Lower leg skin (tissue), 4 donors: Measurements from ENCODE around the gene UPK2. TPM values are rescaled to one million over a fixed set of nuclear protein-coding genes. Genes with fewer than 3 reads are reported as not detected.

Source experiments
- DNase-seq, 2 donors: peaks; one replicate each; pipeline ENCODE4 v3.0.0-alpha.2; 2019; ENCODE audit warnings: low spot score in 2 of 2
- H3K4me3 ChIP-seq: fragments of 200-600 bp; sonication (generic); 2 replicates; pipeline ENCODE4 v1.5.1; 2017; ENCODE audit warnings: mild to moderate bottlenecking, low read depth; ENCODE audit not compliant: poor library complexity, severe bottlenecking
- POLR2A ChIP-seq, 2 donors: fragments of 450-650 bp; IDR thresholded peaks; one replicate each; pipeline ENCODE4 v1.6.1; 2016 to 2017; ENCODE audit warnings: antibody characterized with exemption in 2 of 2, mild to moderate bottlenecking in 1 of 2, moderate library complexity in 1 of 2
- WGBS, 2 donors: methylation state at CpG; one replicate each; pipeline ENCODE4 v1.1.5; 2018; 5-methylcytosine and 5-hydroxymethylcytosine counted together
- intact Hi-C: fragments of 100-400 bp; cut with DNase I; formaldehyde crosslinking; loops from one replicate; pipeline ENCODE4 v1.15.0; 2023; ENCODE audit warnings: low total_unique reads
- total RNA-seq, 4 donors: library from RNA; depleted of rRNA; stranded (reverse); fragments of >200 nt; gene quantifications; one replicate each; pipeline ENCODE4 v1.1.0, GENCODE V29; 2016
- TF ChIP-seq, protein P1 (sequence below), 3 donors: fragments of 450-650 bp; IDR thresholded peaks; one replicate each; pipeline ENCODE4 v1.5.1; 2016; ENCODE audit warnings: antibody characterized with exemption in 3 of 3, mild to moderate bottlenecking in 3 of 3, moderate library complexity in 2 of 3

The UPK2 gene
- total RNA-seq, 4 donors from 2014 or later, result not detected

DNA sequence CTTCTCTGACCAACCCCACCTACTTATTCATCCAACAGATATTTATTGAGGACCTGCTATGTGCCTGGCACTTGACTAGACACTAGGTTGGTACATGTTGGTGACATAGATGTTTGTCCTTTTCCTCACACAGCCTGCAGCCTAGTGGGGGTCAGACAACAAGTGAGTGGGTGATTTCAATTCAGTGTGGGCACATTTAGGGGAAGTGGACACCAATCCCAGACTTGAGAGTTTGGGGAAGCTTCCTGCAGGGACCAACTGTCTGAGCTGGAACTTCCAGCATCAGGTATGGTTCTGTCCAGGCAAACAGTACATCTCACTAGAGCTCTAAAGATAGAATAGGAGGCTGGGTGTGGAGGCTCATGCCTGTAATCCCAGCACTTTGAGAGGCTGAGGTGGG is 24.5 kb upstream of the UPK2 start:
- intact Hi-C loops, result no loop called here
- no peak overlapping the region for H3K4me3 ChIP-seq
- DNase-seq, result no peak
- no peak for TF ChIP-seq POLR2A (IDR thresholded peaks at IDR 0.05)
- TF ChIP-seq, protein P1, sequence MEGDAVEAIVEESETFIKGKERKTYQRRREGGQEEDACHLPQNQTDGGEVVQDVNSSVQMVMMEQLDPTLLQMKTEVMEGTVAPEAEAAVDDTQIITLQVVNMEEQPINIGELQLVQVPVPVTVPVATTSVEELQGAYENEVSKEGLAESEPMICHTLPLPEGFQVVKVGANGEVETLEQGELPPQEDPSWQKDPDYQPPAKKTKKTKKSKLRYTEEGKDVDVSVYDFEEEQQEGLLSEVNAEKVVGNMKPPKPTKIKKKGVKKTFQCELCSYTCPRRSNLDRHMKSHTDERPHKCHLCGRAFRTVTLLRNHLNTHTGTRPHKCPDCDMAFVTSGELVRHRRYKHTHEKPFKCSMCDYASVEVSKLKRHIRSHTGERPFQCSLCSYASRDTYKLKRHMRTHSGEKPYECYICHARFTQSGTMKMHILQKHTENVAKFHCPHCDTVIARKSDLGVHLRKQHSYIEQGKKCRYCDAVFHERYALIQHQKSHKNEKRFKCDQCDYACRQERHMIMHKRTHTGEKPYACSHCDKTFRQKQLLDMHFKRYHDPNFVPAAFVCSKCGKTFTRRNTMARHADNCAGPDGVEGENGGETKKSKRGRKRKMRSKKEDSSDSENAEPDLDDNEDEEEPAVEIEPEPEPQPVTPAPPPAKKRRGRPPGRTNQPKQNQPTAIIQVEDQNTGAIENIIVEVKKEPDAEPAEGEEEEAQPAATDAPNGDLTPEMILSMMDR (IDR thresholded peaks at IDR 0.05), result no peak

DNA sequence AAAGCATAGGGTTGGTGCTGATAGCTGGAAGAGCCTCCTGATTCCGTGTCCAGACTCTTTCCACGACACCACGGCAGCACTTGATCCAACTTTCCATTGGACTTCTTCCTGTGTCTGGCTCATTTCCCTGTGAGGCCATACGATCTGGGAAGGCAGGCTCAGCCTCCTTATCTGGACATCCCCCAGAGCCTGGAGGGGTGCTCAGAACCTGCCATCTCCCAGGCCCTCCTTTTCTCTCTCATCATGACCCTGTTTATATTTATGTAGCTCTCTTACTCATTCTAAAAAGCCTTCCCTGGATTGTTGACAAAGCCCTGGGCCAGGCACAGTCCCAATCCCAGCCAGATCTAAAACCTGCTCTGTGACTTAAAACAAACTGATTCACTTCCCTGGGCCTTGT is 22.6 kb upstream of the UPK2 start:
- intact Hi-C loops, result no loop called here
- DNase-seq, result no peak
- 5% methylated on average over 4 of the region's 4 CpGs for WGBS, 2 donors
- TF ChIP-seq POLR2A (IDR thresholded peaks at IDR 0.05), result no peak
- TF ChIP-seq, protein P1 (IDR thresholded peaks at IDR 0.05), result no peak
- H3K4me3 ChIP-seq, result no peak overlapping the region

DNA sequence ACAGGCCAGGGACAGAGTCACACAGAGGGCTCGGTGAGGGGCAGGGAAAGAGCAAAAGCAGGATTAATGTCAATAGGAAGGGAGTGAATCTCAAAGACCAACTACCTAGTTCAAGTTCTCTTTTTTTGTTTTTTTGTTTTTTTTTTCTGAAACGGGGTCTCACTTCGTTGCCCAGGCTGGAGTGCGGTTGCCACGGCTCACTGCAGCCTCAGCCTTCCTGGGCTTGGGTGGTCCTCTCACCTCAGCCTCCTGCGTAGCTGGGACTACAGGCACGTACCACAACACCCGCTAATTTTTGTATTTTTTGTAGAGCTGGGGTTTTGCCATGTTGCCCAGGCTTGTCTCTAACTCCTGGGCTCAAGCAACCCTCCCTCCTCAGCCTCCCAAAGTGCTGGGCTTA is 20.7 kb upstream of the UPK2 start:
- 80 to 83% methylated on average over 8 of the region's 8 CpGs for WGBS, 2 donors
- no peak overlapping the region for H3K4me3 ChIP-seq
- DNase-seq, result no peak
- TF ChIP-seq POLR2A (IDR thresholded peaks at IDR 0.05), result no peak
- TF ChIP-seq, protein P1 (IDR thresholded peaks at IDR 0.05), result no peak
- intact Hi-C loops, result no loop called here

DNA sequence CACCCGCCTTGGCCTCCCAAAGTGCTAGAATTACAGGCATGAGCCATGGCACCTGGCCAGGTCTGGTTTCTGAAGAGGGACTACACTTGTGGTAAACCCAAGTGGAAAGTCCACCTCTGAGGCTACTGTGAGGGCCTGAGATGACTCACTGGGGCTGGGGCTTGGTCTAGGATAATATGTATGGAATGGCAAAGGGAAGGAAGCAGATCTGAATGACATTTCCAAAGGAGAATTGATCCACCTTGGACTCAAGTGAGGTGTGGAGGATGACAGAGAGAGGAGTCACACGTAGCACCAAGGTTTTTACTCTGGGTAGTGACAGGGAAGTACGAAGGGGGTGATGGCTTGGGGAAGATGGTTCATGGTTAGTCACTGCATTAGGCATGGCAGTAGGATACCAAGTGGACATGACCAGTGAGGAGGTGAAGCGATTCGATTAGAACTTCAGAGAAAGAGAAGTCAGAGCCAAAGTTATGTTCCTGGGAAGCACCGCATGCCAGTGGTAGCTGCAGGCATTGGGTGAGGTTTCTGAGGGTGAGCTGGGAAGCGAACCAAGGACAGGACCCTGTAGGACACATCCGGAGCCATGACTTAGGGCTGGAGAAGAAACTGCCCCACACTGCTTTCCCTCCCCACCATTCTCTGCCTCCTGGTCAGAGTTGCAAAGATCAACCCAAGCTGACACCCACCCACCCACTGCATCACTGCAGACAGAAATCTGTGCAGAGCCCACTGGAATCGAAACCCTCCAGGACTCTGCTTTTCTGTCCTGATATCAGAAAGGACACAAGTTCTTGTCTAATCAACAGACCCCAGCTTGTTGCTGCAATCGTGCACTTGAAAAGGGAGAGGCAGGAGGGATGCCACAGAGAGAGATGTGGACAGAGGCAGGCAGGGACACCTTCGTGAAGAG is 17.4 kb upstream of the UPK2 start:
- no peak overlapping the region for H3K4me3 ChIP-seq
- intact Hi-C loops, result no loop called here
- WGBS, 2 donors, result 66 to 73% methylated on average over 11 of the region's 11 CpGs
- TF ChIP-seq, protein P1 (IDR thresholded peaks at IDR 0.05), result no peak
- no peak for TF ChIP-seq POLR2A (IDR thresholded peaks at IDR 0.05)
- no peak for DNase-seq

DNA sequence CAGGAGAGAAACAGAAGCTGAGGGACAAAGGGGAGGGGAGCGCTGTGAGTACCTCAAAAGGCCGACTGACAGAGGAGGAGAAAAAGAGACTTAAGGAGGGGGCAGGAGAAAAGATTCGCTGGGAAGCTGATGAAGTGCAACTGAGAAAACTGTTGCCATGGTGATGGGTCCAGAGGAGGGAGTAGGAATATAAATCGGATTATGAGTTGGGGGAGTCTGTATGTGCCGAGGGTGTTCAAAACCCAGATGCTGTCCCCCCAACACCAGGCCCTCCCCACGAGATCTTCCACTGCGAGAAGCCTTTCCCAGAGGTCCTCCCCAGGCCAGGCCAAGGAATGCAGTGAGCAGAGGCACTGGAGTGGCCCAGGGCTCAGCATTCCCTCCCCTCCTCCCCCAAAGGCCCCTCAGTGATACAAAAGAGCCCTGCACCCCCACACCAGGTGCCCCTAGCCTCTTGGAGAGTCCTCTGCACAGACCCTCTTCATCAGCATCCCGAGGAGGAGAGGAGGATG is 16.6 kb upstream of the UPK2 start:
- no peak for DNase-seq
- TF ChIP-seq, protein P1 (IDR thresholded peaks at IDR 0.05), result no peak
- no peak for TF ChIP-seq POLR2A (IDR thresholded peaks at IDR 0.05)
- WGBS, 2 donors, result 68 to 77% methylated on average over 8 of the region's 8 CpGs
- no peak overlapping the region for H3K4me3 ChIP-seq
- intact Hi-C loops, result no loop called here
